Activated T-helper 17 cell treated with anti-CD3 and anti-CD28 coated beads, Interleukin-2, amount 50 U/mL, for 72 hours (primary cell): Measurements from ENCODE around the gene FAM107A. TPM values are rescaled to one million over a fixed set of nuclear protein-coding genes. Genes with fewer than 3 reads are reported as not detected.
A peak's percentile ranks its signal among the peaks of the same experiment; 100 is the strongest.

ENCODE experiments used
- ATAC-seq: fragments of 150-1000 bp; cut with Tn5 transposase; replicated peaks from 2 replicates; pipeline ENCODE4 v1.10.0; 2021; ENCODE audit warnings: mild to moderate bottlenecking, moderate library complexity
- H3K27ac Mint-ChIP-seq: one replicate; pipeline ENCODE4 v1.8.0; 2022; ENCODE audit warnings: mixed read lengths
- H3K27me3 Mint-ChIP-seq: one replicate; pipeline ENCODE4 v1.8.0; 2022; ENCODE audit warnings: mixed read lengths
- H3K36me3 Mint-ChIP-seq: one replicate; pipeline ENCODE4 v1.8.0; 2022; ENCODE audit warnings: low read depth, mild to moderate bottlenecking, mixed read lengths
- H3K4me1 Mint-ChIP-seq: one replicate; pipeline ENCODE4 v1.8.0; 2022; ENCODE audit warnings: mixed read lengths
- H3K4me3 Mint-ChIP-seq: one replicate; pipeline ENCODE4 v1.8.0; 2022; ENCODE audit warnings: mild to moderate bottlenecking, mixed read lengths
- H3K9me3 Mint-ChIP-seq: one replicate; pipeline ENCODE4 v1.8.0; 2022; ENCODE audit warnings: mixed read lengths
- total RNA-seq, 2 donors: library from RNA; stranded (reverse); gene quantifications; one replicate each; pipeline ENCODE4 v1.2.3, GENCODE V29; 2022

The FAM107A gene, protein sequence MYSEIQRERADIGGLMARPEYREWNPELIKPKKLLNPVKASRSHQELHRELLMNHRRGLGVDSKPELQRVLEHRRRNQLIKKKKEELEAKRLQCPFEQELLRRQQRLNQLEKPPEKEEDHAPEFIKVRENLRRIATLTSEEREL
- not detected for total RNA-seq

DNA sequence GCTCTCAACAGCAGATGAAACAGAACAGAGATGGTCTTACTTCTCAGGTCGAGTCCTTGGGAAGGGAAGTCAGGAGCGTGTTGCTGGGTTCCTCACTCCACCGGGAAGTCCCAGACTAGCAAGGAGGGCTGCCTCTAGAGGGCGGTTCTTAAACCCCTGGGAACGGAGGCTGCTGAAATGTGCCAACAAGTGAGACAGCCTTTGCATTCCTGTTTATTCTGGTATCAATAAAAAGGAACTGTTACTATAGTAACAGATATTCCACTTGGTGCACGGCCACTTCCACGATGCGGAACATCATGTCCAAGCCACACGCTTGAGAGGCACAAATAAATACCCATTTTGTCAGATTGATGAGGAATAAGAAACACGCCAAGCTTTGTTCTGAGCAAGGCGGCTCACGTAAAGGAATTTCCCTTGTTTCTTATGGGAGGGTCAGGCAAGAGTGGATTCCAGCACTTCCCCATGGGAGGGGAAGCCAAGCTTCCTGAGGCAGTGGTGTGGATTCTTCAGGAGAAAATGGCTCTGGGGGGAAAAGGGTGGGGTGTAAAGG lies at the start of gene FAM107A:
TSS of gene FAM107A (minus strand) at position 123 of the 553 bp plus-strand sequence. CDS start 7,531 bp downstream, outside the sequence.
- Mint-ChIP-seq H3K4me1 (no peaks in the 10 kb centered on the region), H3K9me3 (no peaks in the 10 kb centered on the region), H3K27me3 (peaks cover 3% of the 10 kb centered on the region), H3K27ac (no peak within 1 kb of the TSS), H3K36me3 (no peaks in the 10 kb centered on the region), H3K4me3 (no peak within 1 kb of the TSS)
- ATAC-seq = no peak

DNA sequence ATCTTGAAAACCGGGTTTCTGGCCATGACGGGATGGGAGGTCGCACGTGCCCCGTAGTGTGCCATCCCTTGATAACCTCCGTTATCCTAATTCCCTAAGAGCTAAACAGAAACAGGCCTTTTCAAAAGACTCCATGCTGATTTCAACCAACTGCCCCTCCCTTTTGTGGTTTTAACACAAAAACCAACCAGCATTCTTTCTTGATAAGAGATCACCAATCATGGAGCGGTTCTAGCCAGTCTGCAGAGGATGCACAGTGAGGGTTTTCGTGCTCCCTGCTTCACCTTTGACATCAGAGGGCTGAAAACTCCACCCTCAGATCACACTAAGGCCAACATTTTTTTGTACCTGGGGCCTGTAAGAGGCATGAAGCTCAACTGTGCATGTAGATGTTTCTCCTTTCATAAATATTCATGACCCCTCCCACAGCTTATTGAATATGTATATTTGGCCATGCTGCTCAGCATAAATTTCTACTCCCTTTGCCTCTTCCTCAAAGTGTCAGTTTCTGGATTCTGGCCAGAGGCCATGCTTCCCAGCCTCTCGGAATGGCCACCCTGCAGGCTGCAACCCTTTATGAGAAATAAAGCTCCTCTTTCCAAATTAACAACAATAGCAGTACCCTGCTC lies 48.1 kb upstream of the FAM107A start:
- ATAC-seq = no peak
- no peaks in the 10 kb centered on the region for H3K9me3 Mint-ChIP-seq
- H3K27ac Mint-ChIP-seq = no peak overlapping the region
- no peak overlapping the region for H3K4me3 Mint-ChIP-seq
- H3K27me3 Mint-ChIP-seq = no peaks in the 10 kb centered on the region
- no peaks in the 10 kb centered on the region for H3K36me3 Mint-ChIP-seq
- H3K4me1 Mint-ChIP-seq = peaks cover 5% of the 10 kb centered on the region

DNA sequence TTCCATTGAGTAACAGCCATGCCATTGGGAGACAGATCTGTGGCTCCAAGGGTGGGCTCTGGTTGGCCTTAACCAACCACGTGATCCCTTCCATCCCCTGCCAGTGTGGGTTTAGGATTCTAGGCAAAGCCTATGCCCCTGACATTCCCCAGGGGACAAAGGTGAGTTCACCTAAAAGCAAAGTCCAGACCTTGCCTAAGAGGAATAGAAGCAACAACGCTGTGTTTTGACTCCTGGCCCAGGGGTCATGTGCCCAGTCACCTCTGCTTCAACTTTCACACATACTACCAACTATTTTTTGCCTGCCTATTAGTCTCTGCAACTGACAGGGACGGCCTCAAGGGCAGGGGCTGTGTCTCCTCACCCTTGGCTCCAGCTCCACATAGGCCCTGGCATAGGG lies 47.4 kb upstream of the FAM107A start:
- Mint-ChIP-seq H3K36me3 (no peaks in the 10 kb centered on the region), H3K27me3 (no peaks in the 10 kb centered on the region), H3K4me3 (no peak overlapping the region), H3K27ac (no peak overlapping the region), H3K9me3 (no peaks in the 10 kb centered on the region), H3K4me1 (peaks cover 5% of the 10 kb centered on the region)
- no peak for ATAC-seq

DNA sequence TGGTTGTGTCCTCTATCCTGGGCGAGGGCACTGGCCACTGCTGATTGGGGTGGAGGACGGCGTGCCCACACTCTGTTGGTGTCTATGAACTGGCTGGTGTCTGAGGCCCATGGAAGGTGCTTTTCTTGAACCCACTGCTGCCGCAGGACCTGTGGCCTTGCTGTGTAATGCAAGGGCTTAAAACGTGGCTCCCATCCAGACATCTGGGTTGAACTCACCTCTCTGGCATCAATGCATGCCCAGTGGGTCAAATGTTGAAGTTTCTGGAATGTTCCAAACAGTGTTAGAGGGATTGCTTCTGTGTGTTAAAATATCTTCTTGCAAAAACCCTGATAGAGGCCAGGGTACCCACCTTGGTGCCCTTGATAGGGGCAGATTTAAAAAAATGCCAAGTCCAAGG lies 46.8 kb upstream of the FAM107A start:
- Mint-ChIP-seq H3K27me3 (no peaks in the 10 kb centered on the region), H3K4me3 (no peak overlapping the region), H3K36me3 (no peaks in the 10 kb centered on the region), H3K4me1 (peaks cover 5% of the 10 kb centered on the region), H3K9me3 (no peaks in the 10 kb centered on the region), H3K27ac (no peak overlapping the region)
- no peak for ATAC-seq

DNA sequence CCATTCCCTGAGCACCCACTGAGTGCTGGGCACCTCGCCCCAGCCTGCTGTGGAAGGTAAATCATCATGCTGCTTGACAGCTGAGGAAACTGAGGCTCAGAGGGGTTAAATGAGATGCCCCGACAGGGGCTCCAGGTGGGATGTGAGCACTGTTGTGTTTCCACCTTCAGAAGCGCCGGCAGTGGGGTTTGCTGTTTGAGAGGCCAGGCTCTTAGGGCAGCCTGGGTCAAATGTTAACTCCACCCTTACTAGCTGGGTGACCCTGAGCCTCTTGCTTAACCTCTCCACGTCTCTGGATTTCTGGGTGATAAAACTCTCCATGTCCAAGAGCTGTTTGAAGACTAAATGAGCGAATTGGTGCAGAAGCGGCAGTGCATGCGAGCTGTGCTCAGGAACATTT lies 46.3 kb upstream of the FAM107A start:
- no peaks in the 10 kb centered on the region for H3K27me3 Mint-ChIP-seq
- no peak overlapping the region for H3K4me3 Mint-ChIP-seq
- no peaks in the 10 kb centered on the region for H3K36me3 Mint-ChIP-seq

DNA sequence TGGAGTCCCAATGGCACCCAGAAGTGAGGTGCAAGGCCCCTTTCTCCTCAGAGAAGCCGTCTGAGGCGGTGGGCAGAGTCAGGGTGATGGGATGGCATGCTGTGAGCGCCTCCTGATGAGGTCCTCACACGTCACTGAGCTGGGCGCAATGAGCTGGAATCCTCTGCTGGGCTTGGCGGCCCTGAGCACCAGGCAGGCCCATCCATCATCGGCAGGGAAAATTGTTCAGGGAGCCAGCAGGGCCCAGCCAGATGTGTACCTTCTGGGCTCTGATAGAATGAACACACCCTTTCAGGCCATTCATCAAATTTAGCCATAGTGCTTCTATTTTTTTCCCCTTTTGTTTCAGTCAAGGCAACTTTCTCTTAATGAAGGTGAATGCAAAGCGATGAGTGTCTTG lies 45.7 kb upstream of the FAM107A start:
- Mint-ChIP-seq H3K27ac (no peak overlapping the region), H3K9me3 (no peaks in the 10 kb centered on the region), H3K36me3 (no peaks in the 10 kb centered on the region), H3K4me1 (peaks cover 5% of the 10 kb centered on the region), H3K27me3 (no peaks in the 10 kb centered on the region), H3K4me3 (no peak overlapping the region)
- ATAC-seq = no peak

More for the DNA sequence above, 46.3 kb upstream of the FAM107A start:
- Mint-ChIP-seq H3K9me3 (no peaks in the 10 kb centered on the region), H3K4me1 (peaks cover 5% of the 10 kb centered on the region), H3K27ac (no peak overlapping the region)
- ATAC-seq = no peak

DNA sequence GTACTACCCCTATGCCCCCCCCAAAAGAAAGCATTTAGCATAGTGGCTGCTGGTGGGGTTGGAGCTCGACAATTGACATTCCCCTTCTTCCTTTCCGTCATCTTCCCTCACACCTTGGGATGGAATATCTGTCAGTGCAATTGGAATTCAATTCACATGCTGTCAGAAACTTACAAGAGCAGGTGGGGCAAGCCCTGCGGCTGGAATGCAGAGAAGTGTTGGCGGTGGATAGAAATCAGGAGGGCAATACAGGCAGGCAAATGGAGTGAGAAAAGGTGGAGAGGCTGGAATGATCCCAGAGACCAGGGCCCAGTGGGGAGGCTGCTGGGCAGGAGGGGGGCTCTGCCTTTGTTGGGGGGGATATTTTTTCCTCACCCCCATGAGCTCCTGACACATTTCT lies 45.2 kb upstream of the FAM107A start:
- Mint-ChIP-seq H3K27me3 (no peaks in the 10 kb centered on the region), H3K27ac (no peak overlapping the region), H3K36me3 (no peaks in the 10 kb centered on the region), H3K9me3 (no peaks in the 10 kb centered on the region), H3K4me3 (no peak overlapping the region), H3K4me1 (peaks cover 5% of the 10 kb centered on the region)
- no peak for ATAC-seq

DNA sequence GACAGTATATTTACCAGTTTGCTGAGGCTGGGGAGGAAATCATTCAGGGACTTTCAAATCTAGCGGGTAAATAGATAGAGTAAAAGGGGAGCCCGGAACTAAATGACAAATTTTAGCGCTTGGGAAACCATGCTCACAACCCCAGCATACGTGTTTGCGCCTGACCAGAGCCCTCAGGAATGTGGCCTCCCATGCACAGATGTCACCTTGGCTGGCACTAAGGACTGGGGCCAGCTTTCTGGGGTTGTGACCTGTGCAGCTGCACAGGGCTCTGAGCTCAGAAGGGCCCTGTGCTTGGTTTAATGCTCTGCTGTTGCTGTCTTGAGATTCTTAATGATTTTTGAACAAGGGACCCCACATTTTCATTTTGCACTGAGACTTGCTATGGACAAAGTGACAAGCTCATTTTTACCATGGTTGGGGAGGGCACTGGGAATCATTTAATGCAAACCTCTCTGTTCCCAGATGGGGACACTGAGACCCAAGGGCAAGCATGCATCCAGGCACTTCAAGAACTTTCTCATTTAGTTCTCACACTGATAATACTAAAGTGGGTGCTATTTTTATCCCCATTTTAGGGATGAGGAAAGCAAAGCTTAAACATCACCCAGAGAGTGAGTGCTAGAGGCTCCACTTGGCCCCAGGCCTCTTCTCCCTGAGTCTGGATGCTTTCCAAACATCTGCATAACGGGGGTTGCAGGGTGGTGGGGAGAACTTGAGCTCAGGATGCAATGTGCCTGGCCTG lies 44.1 kb upstream of the FAM107A start:
- Mint-ChIP-seq H3K4me3 (no peak overlapping the region), H3K4me1 (peaks cover 5% of the 10 kb centered on the region), H3K36me3 (no peaks in the 10 kb centered on the region), H3K27ac (no peak overlapping the region), H3K9me3 (no peaks in the 10 kb centered on the region), H3K27me3 (no peaks in the 10 kb centered on the region)
- no peak for ATAC-seq

DNA sequence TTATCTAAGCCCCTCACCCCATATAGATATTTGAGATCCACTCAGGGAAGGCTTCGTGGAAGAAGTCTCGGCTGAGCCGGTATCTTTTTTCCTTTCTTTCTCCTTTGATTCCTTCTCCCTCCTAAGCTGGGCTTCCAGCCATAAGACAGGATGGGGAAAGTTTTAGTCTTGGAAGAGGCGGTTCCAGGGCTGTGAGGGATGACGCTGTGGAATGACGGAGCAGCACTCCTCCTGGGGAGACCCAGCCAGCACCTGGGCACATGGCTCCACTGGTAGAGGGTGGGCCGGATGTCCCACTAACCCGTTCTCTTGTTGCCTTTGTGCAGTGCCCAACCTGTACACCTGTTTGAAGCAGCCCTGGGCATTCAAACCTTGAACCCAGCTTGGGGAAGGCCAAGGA lies 43.2 kb upstream of the FAM107A start:
- Mint-ChIP-seq H3K9me3 (no peaks in the 10 kb centered on the region), H3K4me3 (no peak overlapping the region), H3K4me1 (peaks cover 2% of the 10 kb centered on the region), H3K27me3 (peaks cover under 1% of the 10 kb centered on the region), H3K36me3 (no peaks in the 10 kb centered on the region), H3K27ac (no peak overlapping the region)
- no peak for ATAC-seq

DNA sequence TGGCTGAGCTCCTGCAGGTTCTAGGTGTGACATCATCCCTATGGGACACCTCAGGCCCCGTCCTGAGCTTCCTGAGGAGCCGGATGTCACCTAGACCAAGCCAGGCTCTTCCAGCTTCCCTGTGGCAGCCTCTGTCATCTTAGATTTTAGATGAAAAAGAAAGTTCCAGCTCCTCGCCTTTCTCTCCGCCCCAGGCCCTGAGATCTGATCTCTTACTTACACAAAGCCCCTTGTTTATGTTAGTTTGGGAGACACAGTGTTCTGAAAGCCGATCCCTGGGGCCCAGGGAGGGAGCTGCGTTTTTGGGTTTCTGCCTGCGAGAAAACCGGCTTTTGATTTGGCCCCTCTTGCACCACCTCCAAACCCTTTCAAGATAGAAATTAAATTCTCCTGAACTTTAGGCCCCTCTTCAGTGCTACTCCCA lies 40.2 kb upstream of the FAM107A start:
- peaks cover 4% of the 10 kb centered on the region for H3K27me3 Mint-ChIP-seq
- no peak overlapping the region for H3K4me3 Mint-ChIP-seq
- ATAC-seq = no peak
- no peaks in the 10 kb centered on the region for H3K4me1 Mint-ChIP-seq
- H3K36me3 Mint-ChIP-seq = no peaks in the 10 kb centered on the region
- no peak overlapping the region for H3K27ac Mint-ChIP-seq
- no peaks in the 10 kb centered on the region for H3K9me3 Mint-ChIP-seq

DNA sequence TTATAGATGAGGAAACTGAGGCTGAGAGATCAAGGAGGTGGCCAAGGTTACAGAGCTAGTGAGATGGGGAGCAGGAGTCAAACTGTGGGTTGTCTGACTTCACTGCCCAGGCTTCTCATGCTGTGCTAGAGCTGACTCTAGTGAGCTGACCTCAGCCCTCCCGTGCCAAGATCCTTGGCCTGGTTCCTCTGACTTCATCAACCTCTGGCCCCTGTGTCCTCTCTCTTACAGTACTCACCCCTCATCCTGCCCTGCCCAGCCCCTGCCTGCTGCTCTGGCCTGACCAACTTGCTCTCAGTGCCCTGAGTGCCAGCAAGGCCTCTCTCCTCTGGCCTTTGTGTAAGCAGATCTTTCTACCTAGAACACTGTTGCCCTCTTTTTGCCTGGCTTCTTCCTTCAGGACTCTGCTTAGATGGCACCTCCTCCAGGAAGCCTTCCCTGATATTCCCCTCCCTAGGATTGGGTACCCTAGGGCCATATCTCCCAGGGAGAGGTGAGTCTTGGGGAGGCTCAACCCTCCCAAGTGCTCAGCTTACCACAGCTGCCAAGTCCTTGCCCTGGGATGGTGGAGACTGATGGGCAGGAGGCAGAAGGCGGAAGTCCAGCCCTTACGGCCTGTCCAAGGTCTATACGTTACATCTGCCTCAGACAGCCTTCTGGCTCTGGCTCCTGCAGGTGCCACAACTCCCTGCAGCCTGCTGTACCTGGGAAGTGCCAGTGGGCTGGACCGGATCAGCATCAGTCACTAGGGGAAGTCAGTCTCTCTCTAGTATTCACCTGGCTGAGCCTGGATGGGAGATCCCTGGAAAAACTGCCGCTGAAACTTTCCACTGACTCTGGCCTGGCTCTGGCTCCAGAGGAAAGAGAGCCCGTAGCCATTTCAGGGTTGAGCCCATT lies 36.3 kb upstream of the FAM107A start:
- Mint-ChIP-seq H3K9me3 (no peaks in the 10 kb centered on the region), H3K4me3 (no peak overlapping the region), H3K27ac (no peak overlapping the region), H3K36me3 (no peaks in the 10 kb centered on the region), H3K4me1 (no peaks in the 10 kb centered on the region), H3K27me3 (peaks cover 14% of the 10 kb centered on the region)
- no peak for ATAC-seq

DNA sequence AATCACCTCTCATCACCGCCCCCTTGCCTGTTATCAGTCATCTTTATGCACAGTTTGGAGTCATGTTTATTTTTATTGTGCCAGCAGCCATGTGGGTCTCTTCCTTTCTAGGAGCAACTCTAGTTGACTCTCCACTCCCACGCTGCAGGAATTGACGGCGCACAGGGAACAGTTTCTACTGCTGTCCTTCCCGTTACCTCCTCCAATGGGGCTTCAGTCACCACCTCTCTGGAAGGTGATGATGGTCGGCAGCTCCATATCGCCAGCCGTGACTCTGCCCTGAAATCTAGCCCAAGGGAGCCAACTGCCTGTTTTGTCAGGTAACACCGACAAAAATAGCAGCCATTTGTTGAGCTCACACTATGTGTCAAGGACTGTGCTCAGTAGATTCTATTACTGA lies 35.6 kb upstream of the FAM107A start:
- H3K4me3 Mint-ChIP-seq = no peak overlapping the region
- H3K27ac Mint-ChIP-seq = no peak overlapping the region
- peaks cover 14% of the 10 kb centered on the region for H3K27me3 Mint-ChIP-seq
- no peaks in the 10 kb centered on the region for H3K4me1 Mint-ChIP-seq
- no peaks in the 10 kb centered on the region for H3K36me3 Mint-ChIP-seq
- no peaks in the 10 kb centered on the region for H3K9me3 Mint-ChIP-seq
- no peak for ATAC-seq

DNA sequence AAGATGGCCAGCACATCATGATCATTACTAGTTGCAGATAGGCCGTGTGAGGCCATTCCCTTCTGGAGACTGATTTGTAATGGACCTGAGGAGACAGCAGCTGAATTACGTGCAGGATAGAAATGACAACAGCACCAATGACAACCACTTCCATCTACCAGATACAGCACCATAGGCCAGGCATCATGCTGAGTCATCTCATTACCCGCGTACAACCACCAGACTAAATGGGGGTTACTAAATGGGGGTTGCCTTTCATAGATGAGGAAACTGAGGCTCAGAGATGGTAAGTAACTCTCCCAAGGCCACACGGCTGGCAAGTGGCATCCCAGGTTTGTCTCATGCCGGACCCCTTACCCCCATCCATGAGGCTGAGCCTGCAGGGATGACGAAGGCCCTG lies 32.8 kb upstream of the FAM107A start:
- no peaks in the 10 kb centered on the region for H3K9me3 Mint-ChIP-seq
- H3K36me3 Mint-ChIP-seq = no peaks in the 10 kb centered on the region
- ATAC-seq = peak; percentile 54
- H3K27ac Mint-ChIP-seq = no peak overlapping the region
- H3K27me3 Mint-ChIP-seq = peaks cover 14% of the 10 kb centered on the region
- H3K4me3 Mint-ChIP-seq = no peak overlapping the region
- no peaks in the 10 kb centered on the region for H3K4me1 Mint-ChIP-seq

DNA sequence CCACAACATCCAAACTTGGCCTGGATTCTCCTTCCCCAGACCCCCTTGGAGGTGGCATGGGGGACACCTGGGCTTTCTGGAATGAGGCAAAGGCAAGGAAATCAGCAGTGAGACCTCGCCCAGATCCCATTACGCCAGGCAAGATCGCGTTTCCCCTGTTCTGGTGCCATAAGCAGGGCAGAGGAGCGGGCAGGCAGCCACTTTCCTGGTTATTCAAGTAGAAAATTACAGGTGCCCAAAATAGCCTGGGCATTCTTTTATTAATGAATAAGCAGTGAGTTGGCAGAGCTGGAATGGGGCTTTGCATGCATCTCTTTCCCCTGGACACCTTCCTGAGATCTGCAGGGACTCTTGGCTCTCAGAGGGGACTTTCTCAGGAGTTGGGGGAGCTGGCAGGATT lies 31.5 kb upstream of the FAM107A start:
- no peak overlapping the region for H3K27ac Mint-ChIP-seq
- no peaks in the 10 kb centered on the region for H3K4me1 Mint-ChIP-seq
- H3K4me3 Mint-ChIP-seq = no peak overlapping the region
- no peaks in the 10 kb centered on the region for H3K9me3 Mint-ChIP-seq
- ATAC-seq = no peak
- peaks cover 19% of the 10 kb centered on the region for H3K27me3 Mint-ChIP-seq
- no peaks in the 10 kb centered on the region for H3K36me3 Mint-ChIP-seq
